Activated T-cell treated with anti-CD3 and anti-CD28 coated beads, Interleukin-2, amount 50 U/mL, for 4 hours (primary cell): Measurements from ENCODE around the gene BACH2. TPM values are rescaled to one million over a fixed set of nuclear protein-coding genes. Genes with fewer than 3 reads are reported as not detected.
"Not testable (repeated sequence)": the region's sequence is repeated elsewhere in the genome, so short reads cannot be mapped to it uniquely, and the experiment has no call there.

ENCODE experiments used
- ATAC-seq, 2 donors: fragments of 200-7000 bp; cut with Tn5 transposase; one replicate each; pipeline ENCODE4 v1.10.0; 2021
- DNase-seq: peaks from one replicate; pipeline ENCODE4 v3.0.0-alpha.2; 2020
- H3K27me3 Mint-ChIP-seq: one replicate; pipeline ENCODE4 v1.8.0; 2021; ENCODE audit warnings: low read depth, mixed read lengths
- H3K36me3 Mint-ChIP-seq: one replicate; pipeline ENCODE4 v1.8.0; 2022; ENCODE audit warnings: mixed read lengths; ENCODE audit not compliant: insufficient read depth
- H3K4me1 Mint-ChIP-seq: one replicate; pipeline ENCODE4 v1.8.0; 2021; ENCODE audit warnings: low read depth, mixed read lengths
- H3K4me3 Mint-ChIP-seq: one replicate; pipeline ENCODE4 v1.8.0; 2021; ENCODE audit warnings: mild to moderate bottlenecking, moderate library complexity, mixed read lengths
- H3K9me3 Mint-ChIP-seq: one replicate; pipeline ENCODE4 v1.8.0; 2021; ENCODE audit warnings: mixed read lengths
- total RNA-seq, 3 donors: library from RNA; stranded (reverse); gene quantifications; one replicate each; pipeline ENCODE4 v1.2.1, GENCODE V29; 2021

BACH2 gene
- total RNA-seq, 3 donors from 2014 or later, result 96.5 to 118 (median 111) TPM

DNA sequence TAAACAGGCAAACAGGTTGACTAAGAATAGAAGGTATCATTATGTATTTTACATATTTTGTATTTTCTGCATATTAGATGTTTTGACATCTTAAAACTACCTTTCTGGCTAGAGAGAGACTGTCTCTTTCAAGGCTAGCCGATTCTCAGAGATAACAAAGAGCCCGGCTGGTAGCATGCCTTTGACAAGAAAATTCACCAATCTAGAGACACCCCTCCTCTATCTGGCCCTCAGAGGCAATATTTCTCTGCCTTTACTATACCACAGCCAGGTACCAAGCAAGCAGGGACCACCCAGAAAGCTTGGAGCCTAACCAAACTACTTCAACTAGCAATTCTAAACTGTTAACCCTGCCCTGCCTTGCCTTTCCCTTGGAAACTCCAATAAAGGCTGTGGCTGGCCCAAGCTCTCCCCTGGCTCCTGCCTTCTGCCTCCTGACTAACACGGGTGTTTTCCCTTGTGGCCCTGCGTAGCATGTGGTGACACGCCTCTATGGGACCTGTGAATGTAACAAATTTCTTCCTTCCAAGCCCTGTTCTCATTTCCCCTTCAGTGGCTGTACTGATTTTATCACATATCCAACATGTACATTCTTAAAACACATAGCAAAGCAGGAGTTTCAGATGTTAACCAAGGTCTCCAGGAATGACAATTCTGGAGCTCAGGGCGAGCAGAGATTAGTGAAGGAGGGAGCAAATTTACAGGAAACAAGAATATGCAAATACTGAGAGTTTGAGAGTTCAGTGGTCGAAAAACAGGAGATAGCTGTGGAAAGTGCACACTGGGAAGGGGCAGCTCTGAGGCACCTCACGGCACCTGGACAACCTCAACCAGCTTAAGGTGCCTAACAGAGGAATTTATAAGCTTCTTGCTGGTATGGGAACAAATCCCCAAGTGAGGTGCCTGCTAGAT is 120.8 kb downstream of the BACH2 start:
- ATAC-seq (peak; percentile 92 to 94), DNase-seq (peak; percentile 48)
- Mint-ChIP-seq H3K9me3 (no peaks in the 10 kb centered on the region), H3K4me3 (peak overlapping the region; percentile 6), H3K36me3 (peaks cover 5% of the 10 kb centered on the region), H3K4me1 (peaks cover 71% of the 10 kb centered on the region), H3K27me3 (no peaks in the 10 kb centered on the region)

DNA sequence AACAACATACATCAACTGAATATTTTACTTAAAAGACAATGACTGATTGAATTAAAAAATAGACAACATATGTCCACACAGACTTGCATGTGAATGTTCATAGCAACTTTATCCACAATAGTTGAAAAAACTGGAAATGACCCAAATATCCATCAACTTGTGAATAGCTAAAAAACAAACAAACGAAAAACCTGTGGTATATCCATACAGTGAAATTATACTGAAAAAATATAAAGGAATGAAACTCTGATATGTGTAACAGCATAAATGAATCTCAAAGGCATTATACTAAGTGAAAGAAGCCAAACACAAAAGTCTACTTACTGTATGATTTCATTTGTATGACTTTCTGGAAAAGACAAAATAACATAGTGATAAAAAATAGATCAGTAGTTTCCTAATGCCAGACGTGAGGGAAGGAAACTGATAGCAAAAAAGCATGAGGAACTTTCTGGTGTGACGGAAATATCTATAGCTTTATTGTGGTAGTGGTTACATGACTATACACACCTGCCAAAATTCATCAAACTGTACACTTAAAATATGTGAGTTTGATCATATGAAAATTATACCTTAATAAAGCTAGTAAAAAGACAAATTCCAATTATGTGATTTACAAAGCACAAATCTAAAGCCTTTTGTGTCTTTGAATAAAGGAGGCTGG is 123.2 kb downstream of the BACH2 start:
- Mint-ChIP-seq H3K36me3 (peaks cover 9% of the 10 kb centered on the region), H3K4me1 (peaks cover 73% of the 10 kb centered on the region), H3K27me3 (no peaks in the 10 kb centered on the region), H3K9me3 (no peaks in the 10 kb centered on the region), H3K4me3 (no peak overlapping the region)
- DNase-seq (no peak), ATAC-seq (peak; percentile 35 to 46)

DNA sequence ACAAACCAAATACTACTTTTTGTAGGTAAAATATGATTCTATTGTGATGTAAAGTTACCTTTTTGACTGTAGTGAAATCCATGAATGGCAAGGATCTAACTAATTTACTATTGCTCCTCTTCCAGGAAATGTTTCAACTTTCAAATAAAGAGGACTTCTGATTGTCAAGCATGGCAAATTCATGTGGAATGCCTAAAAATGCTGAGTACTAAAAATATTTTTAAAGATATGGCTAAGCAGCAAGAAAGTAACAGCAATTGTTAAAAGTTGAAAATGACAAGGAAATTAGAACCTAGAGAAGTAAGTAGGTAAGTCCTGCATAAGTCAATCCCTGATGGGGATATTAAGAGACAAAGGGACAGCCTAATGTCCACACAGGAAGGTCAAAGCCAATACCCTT is 126.0 kb downstream of the BACH2 start:
- ATAC-seq (no peak), DNase-seq (no peak)
- H3K36me3 Mint-ChIP-seq, result peaks cover 9% of the 10 kb centered on the region
- H3K4me3 Mint-ChIP-seq, result no peak overlapping the region
- H3K9me3 Mint-ChIP-seq, result no peaks in the 10 kb centered on the region
- peaks cover 51% of the 10 kb centered on the region for H3K4me1 Mint-ChIP-seq
- H3K27me3 Mint-ChIP-seq, result no peaks in the 10 kb centered on the region

DNA sequence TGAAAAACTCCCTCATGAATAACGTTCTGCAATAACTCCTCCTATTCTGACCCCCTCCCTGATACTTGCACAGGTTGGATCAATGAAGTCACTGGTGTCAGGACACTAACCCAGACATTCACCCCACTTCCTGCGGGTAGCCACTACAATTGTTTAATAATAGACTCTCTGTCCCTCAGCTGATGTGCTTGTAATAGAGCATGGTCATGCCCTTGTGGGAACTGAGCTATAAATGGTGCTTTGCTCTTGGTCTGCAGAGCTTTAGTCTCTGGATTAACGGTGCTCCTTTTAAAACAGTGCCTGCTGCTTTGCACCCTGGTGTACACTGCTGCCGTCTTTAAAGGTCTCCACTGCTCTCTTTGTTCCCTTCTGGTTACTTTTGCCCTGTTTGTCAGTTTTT is 127.3 kb downstream of the BACH2 start:
- H3K36me3 Mint-ChIP-seq, result peaks cover 9% of the 10 kb centered on the region
- ATAC-seq, result no peak
- peaks cover 40% of the 10 kb centered on the region for H3K4me1 Mint-ChIP-seq
- no peaks in the 10 kb centered on the region for H3K9me3 Mint-ChIP-seq
- no peak overlapping the region for H3K4me3 Mint-ChIP-seq
- no peak for DNase-seq
- no peaks in the 10 kb centered on the region for H3K27me3 Mint-ChIP-seq

DNA sequence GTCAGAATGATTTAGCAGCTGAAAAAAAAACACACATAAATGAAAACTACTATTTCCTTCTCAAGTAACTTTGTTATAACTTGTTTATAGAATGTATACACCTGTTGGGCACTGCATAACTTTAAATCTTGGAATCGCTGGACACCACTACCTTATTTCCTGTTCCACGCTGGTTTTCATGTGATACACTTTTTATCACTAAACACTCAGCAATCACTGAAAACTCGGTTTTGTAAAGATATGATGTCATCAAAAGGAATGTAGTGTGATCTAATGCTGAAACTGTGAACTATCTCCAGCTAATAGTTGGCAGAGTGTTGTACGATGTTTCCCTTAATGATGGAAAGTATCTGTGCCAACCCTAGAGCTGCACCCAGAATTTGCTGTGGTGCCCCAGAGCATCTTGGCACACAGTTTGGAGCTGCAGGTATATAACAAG is 127.9 kb downstream of the BACH2 start:
- no peaks in the 10 kb centered on the region for H3K27me3 Mint-ChIP-seq

DNA sequence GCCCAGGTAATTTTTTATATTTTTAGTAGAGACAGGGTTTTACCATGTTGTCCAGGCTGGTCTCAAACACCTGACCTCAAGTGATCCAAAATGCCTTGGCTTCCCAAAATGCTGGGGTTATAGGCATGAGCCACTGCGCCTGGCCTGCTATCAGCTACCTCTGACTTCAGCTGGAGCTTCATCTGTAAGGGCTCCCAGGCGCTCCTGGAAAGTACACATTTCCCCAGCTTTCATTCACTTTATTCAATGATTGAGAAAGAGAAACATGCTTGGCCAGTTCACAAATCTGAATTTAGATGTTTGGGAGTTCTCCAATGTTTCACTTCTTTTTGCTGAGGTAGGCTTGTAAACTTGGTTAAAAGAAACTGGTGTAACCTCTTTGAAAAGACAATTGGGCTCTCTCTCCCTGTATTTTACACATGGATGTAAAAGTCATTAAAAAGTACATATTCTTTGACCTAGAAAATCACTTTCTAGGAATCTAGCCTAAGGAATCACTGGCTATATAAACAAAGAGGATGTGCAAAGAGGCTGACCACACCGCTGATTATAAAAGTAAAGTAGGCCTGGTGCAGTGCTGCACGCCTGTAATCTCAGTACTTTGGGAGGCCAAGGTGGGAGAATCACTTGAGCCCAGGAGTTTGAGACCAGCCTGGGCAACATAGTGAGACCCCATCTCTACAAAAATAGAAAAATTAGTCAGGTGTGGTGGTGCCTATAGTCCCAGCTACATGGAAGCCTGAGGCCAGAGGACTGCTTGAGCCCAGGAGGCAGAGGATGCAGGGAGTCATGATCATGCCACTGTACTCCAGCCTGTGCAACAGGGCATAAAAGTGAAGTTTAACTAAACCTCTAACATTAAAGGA is 128.9 kb downstream of the BACH2 start:
- H3K9me3 Mint-ChIP-seq, result no peaks in the 10 kb centered on the region
- no peak overlapping the region for H3K4me3 Mint-ChIP-seq
- H3K27me3 Mint-ChIP-seq, result no peaks in the 10 kb centered on the region
- peaks cover 9% of the 10 kb centered on the region for H3K36me3 Mint-ChIP-seq
- ATAC-seq, result no peak
- H3K4me1 Mint-ChIP-seq, result peaks cover 39% of the 10 kb centered on the region
- DNase-seq, result no peak

More for the DNA sequence above, 127.9 kb downstream of the BACH2 start:
- DNase-seq (no peak), ATAC-seq (peak in 1 of 2 donors; percentile 16)
- Mint-ChIP-seq H3K36me3 (peaks cover 9% of the 10 kb centered on the region), H3K4me1 (peaks cover 43% of the 10 kb centered on the region), H3K9me3 (no peaks in the 10 kb centered on the region), H3K4me3 (no peak overlapping the region)

DNA sequence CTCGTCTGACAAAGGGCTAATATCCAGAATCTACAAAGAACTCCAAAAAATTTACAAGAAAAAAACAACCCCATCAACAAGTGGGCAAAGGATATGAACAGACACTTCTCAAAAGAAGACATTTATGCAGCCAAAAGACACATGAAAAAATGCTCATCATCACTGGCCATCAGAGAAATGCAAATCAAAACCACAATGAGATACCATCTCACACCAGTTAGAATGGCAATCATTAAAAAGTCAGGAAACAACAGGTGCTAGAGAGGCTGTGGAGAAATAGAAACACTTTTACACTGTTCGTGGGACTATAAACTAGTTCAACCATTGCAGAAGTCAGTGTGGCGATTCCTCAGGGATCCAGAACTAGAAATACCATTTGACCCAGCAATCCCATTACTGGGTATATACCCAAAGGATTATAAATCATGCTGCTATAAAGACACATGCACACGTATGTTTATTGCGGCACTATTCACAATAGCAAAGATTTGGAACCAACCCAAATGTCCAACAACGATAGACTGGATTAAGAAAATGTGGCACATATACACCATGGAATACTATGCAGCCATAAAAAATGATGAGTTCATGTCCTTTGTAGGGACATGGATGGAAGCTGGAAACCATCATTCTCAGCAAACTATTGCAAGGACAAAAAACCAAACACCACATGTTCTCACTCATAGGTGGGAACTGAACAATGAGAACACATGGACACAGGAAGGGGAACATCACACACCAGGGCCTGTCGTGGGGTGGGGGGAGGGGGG is 130.3 kb downstream of the BACH2 start:
- not testable (repeated sequence) for H3K9me3 Mint-ChIP-seq, DNase-seq, H3K36me3 Mint-ChIP-seq

DNA sequence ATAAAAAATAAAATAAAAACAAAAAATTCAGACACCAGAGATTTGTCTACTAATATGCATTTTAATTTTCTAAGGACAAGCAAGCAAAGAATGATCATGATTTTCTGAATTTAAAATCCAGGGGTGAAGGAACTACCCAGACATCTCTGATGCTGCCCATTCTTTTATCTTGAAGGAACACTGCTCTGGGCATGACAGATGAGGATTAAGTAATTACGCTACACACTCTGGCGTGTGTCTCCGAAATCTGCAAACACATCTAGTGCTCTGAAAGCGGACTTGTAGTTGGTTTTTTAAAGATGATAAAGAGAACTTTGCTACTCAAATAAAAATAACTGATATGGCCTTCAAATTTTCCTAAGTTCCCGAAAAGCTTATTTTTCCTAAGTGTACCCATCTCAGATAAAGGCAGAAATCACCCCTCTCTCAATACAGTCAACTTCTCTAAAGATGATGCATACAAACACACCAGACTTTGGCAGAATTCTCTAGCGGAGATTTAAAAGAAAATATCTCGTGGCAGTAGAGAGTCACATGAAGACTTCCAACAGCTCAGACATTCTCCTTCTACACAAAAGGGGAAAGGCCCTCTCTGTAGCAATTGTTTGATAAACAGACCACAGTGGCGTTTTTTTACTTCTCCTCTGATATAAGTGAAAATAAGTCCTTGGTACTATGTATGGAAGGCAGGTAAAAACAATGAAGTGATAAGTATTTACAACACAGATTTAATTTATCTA is 133.8 kb downstream of the BACH2 start:
- DNase-seq, result no peak
- H3K4me1 Mint-ChIP-seq, result peaks cover 41% of the 10 kb centered on the region
- peaks cover 5% of the 10 kb centered on the region for H3K36me3 Mint-ChIP-seq
- H3K9me3 Mint-ChIP-seq, result no peaks in the 10 kb centered on the region
- ATAC-seq, result peak in 1 of 2 donors; percentile 52
- no peaks in the 10 kb centered on the region for H3K27me3 Mint-ChIP-seq
- no peak overlapping the region for H3K4me3 Mint-ChIP-seq

More for the DNA sequence above, 130.3 kb downstream of the BACH2 start:
- H3K27me3 Mint-ChIP-seq, H3K4me3 Mint-ChIP-seq, ATAC-seq: not testable (repeated sequence)
- H3K4me1 Mint-ChIP-seq, result peaks cover 32% of the 10 kb centered on the region

DNA sequence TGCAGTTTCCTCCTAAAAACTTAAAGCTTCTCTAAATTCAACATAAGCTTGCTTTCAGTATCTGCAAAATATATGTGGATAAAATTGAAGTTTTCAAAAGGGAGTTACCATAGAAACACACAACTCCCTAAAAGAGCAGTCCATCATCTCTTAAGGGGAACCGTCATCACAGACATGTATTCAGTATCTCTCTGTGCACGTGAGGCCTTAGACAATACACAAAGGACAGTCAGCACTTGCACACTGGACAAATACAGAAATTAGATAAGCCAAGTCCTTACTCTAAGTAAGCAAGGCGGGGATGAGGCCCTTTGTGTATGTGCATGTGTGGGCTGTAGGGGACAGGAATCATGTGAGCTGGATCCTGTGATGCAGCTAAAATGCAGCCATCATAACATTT is 136.6 kb downstream of the BACH2 start:
- H3K36me3 Mint-ChIP-seq, result peaks cover 9% of the 10 kb centered on the region
- no peaks in the 10 kb centered on the region for H3K9me3 Mint-ChIP-seq
- H3K4me3 Mint-ChIP-seq, result no peak overlapping the region
- ATAC-seq (no peak), DNase-seq (no peak)
- H3K4me1 Mint-ChIP-seq, result peaks cover 65% of the 10 kb centered on the region
- no peaks in the 10 kb centered on the region for H3K27me3 Mint-ChIP-seq

DNA sequence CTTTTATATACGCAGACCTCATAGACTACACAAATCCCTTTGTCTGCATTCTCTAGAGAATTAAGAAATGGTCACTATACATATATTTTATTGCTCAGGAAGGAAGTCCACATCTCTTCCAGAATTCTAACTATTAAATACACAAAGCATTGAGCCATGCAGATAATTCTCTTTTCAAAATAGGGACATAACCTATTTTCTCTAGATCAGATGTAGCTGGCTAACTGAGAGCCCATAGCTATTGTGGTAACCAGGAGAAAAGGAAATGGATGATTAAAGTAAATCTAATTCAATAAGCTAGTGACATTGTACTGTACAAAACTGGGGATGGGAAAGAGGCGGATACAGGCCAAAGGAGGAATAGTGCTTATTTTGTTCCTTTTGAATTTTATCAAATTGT is 137.2 kb downstream of the BACH2 start:
- H3K27me3 Mint-ChIP-seq, result no peaks in the 10 kb centered on the region
- no peak for DNase-seq

DNA sequence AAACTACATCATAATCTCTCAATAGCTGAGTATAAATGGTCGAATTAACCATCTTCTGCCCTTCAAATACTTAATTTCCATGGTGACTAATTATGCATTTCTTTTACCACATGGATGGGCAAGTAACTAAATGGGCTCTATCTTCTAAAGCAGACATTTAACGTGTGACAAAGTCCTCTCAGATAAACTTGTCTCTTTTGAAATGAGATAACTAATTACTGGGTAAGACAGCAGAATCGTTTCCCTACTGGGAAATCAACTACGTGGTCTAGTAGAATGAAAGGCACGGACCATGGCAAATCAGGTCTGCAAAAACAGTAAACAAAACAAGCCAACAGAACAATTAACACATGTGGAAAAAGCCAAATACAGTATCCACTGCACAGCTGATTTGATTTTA is 137.7 kb downstream of the BACH2 start:
- no peak for DNase-seq
- ATAC-seq, result no peak
- Mint-ChIP-seq H3K36me3 (peaks cover 9% of the 10 kb centered on the region), H3K4me3 (no peak overlapping the region), H3K4me1 (peaks cover 72% of the 10 kb centered on the region), H3K27me3 (no peaks in the 10 kb centered on the region), H3K9me3 (no peaks in the 10 kb centered on the region)

More for the DNA sequence above, 137.2 kb downstream of the BACH2 start:
- Mint-ChIP-seq H3K4me1 (peaks cover 71% of the 10 kb centered on the region), H3K9me3 (no peaks in the 10 kb centered on the region), H3K4me3 (no peak overlapping the region), H3K36me3 (peaks cover 9% of the 10 kb centered on the region)
- no peak for ATAC-seq

DNA sequence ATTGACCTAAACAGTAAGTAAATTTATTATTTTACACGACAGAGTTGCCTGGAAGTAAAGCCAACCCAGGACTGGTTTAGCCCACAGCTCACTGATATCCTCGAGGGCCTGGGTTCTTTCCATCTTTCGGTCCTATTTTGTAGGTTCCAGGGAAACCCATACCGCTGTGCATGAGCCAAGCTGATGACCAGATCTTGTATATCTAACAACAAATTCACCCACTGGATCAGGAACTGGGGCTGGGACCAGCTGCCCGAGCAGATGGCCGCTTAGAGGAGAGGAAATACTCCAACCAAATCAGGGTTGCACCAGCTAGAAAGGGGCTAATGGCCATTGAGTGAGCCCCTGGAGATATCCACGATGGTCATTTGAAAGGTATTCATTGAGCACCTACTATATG is 139.2 kb downstream of the BACH2 start:
- no peaks in the 10 kb centered on the region for H3K9me3 Mint-ChIP-seq
- no peaks in the 10 kb centered on the region for H3K27me3 Mint-ChIP-seq
- H3K4me1 Mint-ChIP-seq, result peaks cover 72% of the 10 kb centered on the region
- DNase-seq (no peak), ATAC-seq (no peak)
- H3K36me3 Mint-ChIP-seq, result peaks cover 9% of the 10 kb centered on the region
- no peak overlapping the region for H3K4me3 Mint-ChIP-seq

DNA sequence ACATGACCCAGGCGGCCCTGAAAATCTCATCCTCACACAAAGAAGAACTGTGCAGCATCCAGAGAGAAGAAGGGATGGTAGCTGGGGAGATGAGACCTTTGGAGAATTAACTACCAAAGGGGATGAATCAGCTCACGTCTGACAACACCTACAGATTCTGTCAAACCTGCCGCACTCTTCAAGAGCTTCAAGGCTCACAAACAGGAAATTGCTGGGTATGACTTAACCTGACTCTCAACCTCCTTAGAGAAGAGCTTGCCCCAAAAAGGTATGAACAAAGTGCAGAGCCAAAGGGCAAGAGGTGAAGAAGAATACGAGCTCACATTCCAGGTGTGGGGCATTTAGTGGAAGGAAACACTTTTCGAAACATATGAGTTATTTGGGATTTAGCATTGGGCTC is 139.8 kb downstream of the BACH2 start:
- H3K9me3 Mint-ChIP-seq, result no peaks in the 10 kb centered on the region
- peak; percentile 98 to 99 for ATAC-seq
- H3K4me1 Mint-ChIP-seq, result peaks cover 72% of the 10 kb centered on the region
- H3K27me3 Mint-ChIP-seq, result no peaks in the 10 kb centered on the region
- peaks cover 9% of the 10 kb centered on the region for H3K36me3 Mint-ChIP-seq
- DNase-seq, result peak; percentile 32
- H3K4me3 Mint-ChIP-seq, result peak overlapping the region; percentile 7
